C4-2B (cell line): Measurements from ENCODE around the gene ZFY.

ENCODE experiments used
- H3K27ac ChIP-seq: fragments of 450-650 bp; 2 replicates; pipeline ENCODE4 v1.5.1; 2017
- CTCF ChIP-seq: fragments of 450-650 bp; conservative IDR thresholded peaks from 2 replicates; pipeline ENCODE4 v1.5.1; 2017; ENCODE audit warnings: mild to moderate bottlenecking
- ZFX ChIP-seq: fragments of 450-650 bp; IDR thresholded peaks from 2 replicates; pipeline ENCODE4 v1.6.1; 2017

ZFY gene

DNA sequence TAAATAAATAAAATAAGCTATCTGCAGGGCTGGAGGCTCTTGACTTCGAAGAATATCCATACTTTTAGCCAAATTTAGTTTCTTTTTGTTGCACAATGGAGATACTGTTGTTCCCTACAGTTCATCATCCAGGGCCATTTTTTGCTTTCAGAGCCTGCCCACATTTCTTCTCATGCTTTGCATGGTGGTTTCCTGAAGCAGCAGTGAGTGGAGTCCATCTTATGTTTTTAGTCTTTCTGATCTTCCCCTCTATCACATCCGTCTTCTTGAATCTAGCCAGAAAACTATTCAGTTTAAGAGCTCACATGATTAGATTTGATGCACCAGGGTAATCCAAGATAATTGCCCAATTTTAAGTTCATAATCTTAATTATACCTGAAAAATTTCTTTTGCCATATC lies 19.6 kb downstream of the ZFY start:
- TF ChIP-seq CTCF (no peak), ZFX (no peak)
- no peak overlapping the region for H3K27ac ChIP-seq

DNA sequence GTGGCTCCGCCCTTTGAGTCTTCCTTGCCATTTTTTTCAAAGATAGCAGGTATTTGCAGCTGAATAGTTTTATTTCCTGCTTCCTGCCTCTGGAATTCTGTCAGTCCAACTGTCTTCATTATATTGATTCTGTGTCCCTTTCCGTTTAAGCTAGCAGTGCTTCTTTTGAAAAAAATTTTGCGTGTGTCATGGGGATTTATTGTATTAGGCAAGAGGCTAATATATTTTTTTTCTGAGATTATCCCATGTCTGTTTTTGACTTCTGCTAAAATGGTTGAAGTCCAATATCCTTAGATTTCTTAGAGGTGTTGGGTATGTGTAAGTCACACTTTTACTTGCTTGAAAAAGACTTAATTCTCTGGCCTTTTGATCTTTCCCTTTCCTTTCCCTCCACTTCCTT lies 20.4 kb downstream of the ZFY start:
- H3K27ac ChIP-seq = no peak overlapping the region
- TF ChIP-seq CTCF = no peak
- no peak for TF ChIP-seq ZFX

GRCh38 chrY:2962061-2962460 lies 26.9 kb downstream of the ZFY start:
- H3K27ac ChIP-seq = no peak overlapping the region
- TF ChIP-seq ZFX (no peak), CTCF (no peak)

- TF ChIP-seq CTCF (no peak), ZFX (no peak)
Measured at GRCh38 chrY:2964814-2965213, 29.6 kb downstream of the ZFY start.

DNA sequence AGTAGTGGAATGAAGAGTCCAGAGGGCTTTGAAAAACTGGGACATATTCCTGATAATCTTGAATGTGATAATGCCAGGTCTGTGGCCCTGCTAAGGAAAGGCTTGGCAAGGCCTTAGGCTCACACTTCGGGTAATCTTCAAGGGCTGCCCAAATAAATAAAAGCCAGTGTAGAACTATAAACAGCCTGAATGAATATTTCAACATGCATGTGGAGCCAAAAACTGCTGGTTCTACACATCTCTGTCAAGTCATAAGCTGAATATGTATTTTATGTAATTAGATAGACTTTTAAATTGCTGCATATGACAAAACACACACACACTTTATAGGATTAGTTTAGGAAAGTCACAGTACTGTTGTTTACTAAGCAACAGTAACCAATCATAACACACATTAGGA lies 30.4 kb downstream of the ZFY start:
- TF ChIP-seq ZFX = no peak
- TF ChIP-seq CTCF = no peak
- no peak overlapping the region for H3K27ac ChIP-seq

More at GRCh38 chrY:2964814-2965213, 29.6 kb downstream of the ZFY start:
- H3K27ac ChIP-seq = no peak overlapping the region

DNA sequence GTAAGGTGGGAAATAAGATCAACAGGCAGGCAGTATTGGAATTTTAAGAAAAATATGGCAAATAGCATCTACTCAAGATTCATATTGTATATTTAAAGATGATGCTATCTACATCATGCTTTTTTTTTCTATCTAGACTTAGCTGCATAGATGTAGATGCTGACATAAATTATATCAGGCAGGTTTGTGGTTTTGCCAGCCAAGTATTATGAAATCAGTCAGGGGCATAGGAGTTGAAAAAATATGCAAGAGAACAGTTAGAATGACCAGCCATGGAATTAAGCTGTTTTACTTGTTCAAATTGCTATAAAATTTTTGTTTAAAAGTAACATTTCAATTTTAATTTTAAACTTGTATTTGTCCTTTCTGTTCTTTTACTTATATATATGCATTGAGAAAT lies 34.4 kb downstream of the ZFY start:
- no peak overlapping the region for H3K27ac ChIP-seq
- TF ChIP-seq ZFX (no peak), CTCF (no peak)

- no peak for TF ChIP-seq CTCF
- no peak overlapping the region for H3K27ac ChIP-seq
Measured at GRCh38 chrY:2972708-2973107, 37.5 kb downstream of the ZFY start.
